ENCODE data around the gene CCDC54.

DNA sequence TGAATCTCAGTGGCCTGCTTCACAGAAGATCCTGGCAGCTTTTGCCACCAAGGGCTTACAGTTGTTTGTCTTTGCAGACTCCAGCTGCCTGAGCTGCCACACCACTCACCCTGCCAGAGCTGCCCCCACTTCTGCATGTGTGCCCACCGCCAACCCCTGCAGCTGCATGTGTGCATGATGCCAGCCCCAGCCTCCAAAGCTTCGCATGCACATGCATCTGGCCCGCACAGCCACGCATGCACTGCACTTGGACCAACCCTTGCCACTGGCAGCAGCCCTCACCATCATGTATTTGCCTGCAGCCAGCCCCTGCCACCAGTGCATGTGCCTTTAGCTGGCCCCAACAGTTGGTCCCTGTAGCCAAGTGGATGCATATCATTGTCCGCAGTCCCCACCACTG is 31.3 kb downstream of the CCDC54 start:
- TF ChIP-seq EZH2 (IDR thresholded peaks at IDR 0.05; ENCODE audit: borderline replicate concordance, low read depth, low read length, severe bottlenecking), result no peak
- TF ChIP-seq, protein P1, sequence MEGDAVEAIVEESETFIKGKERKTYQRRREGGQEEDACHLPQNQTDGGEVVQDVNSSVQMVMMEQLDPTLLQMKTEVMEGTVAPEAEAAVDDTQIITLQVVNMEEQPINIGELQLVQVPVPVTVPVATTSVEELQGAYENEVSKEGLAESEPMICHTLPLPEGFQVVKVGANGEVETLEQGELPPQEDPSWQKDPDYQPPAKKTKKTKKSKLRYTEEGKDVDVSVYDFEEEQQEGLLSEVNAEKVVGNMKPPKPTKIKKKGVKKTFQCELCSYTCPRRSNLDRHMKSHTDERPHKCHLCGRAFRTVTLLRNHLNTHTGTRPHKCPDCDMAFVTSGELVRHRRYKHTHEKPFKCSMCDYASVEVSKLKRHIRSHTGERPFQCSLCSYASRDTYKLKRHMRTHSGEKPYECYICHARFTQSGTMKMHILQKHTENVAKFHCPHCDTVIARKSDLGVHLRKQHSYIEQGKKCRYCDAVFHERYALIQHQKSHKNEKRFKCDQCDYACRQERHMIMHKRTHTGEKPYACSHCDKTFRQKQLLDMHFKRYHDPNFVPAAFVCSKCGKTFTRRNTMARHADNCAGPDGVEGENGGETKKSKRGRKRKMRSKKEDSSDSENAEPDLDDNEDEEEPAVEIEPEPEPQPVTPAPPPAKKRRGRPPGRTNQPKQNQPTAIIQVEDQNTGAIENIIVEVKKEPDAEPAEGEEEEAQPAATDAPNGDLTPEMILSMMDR (IDR thresholded peaks at IDR 0.05; ENCODE audit: borderline replicate concordance, extremely low read depth, low read length, poor library complexity, severe bottlenecking), result no peak

Measured in DND-41 (cell line).